H1 (cell line): ENCODE data around the gene PFKP. TPM values are rescaled to one million over a fixed set of nuclear protein-coding genes. Genes with fewer than 3 reads are reported as not detected.

ENCODE experiments used
- CTCF ChIA-PET: fragments of 300-600 bp; sonication (Branson Sonifier 250); formaldehyde crosslinking; loops from one replicate; lab custom pipeline; 2021; ENCODE audit not compliant: partially characterized antibody; lab: Charles Lee
- POLR2A ChIA-PET: fragments of 300-600 bp; sonication (Branson Sonifier 250); formaldehyde crosslinking; loops from one replicate; lab custom pipeline; 2021; ENCODE audit warnings: inconsistent platforms; ENCODE audit not compliant: partially characterized antibody; lab: Charles Lee
- DNase-seq, 2 experiments: peaks; one replicate each; pipeline versions ENCODE4 v3.0.0 to v3.0.0-alpha.2; 2010 to 2022; ENCODE audit warnings: low spot score in 2 of 2, low read depth in 1 of 2, mixed read lengths in 1 of 2
- FAIRE-seq: peaks from 2 replicates; lab custom pipeline; 2011; peaks lifted over from hg19 to GRCh38; lab: Jason Lieb, UNC
- H2AFZ ChIP-seq: 2 replicates; pipeline ENCODE4 v1.8.1; 2012; ENCODE audit warnings: low read length, inconsistent platforms
- H2AK5ac ChIP-seq: 2 replicates; pipeline ENCODE4 v1.6.1; 2013; ENCODE audit warnings: low read depth, low read length
- H2BK120ac ChIP-seq: replicated peaks from 2 replicates; pipeline ENCODE3; 2013; ENCODE audit warnings: low read depth, low read length, inconsistent platforms
- H2BK12ac ChIP-seq: 2 replicates; pipeline ENCODE4 v1.6.1; 2013; ENCODE audit warnings: low read depth, low read length
- H2BK15ac ChIP-seq: 2 replicates; pipeline ENCODE4 v1.6.1; 2013; ENCODE audit warnings: low read length
- H2BK20ac ChIP-seq: 2 replicates; pipeline ENCODE4 v1.6.1; 2013; ENCODE audit warnings: low read length
- H2BK5ac ChIP-seq: 2 replicates; pipeline ENCODE4 v1.6.1; 2013; ENCODE audit warnings: low read depth, low read length
- H3K14ac ChIP-seq: 2 replicates; pipeline ENCODE4 v1.6.1; 2013; ENCODE audit warnings: inconsistent platforms; ENCODE audit not compliant: insufficient read length
- H3K18ac ChIP-seq: 2 replicates; pipeline ENCODE4 v1.6.1; 2013; ENCODE audit warnings: low read length; ENCODE audit errors: extremely low read depth
- H3K23ac ChIP-seq: 2 replicates; pipeline ENCODE4 v1.6.1; 2013; ENCODE audit warnings: inconsistent platforms; ENCODE audit not compliant: insufficient read length
- H3K23me2 ChIP-seq: 2 replicates; pipeline ENCODE4 v1.6.1; 2013; ENCODE audit warnings: low read depth, low read length
- H3K27ac ChIP-seq: 2 replicates; pipeline ENCODE4 v1.6.1; 2011; ENCODE audit warnings: low read depth, low read length, inconsistent platforms
- H3K27me3 ChIP-seq, 4 experiments: replicated peaks in 1 of 4; 1 replicate in 1 of 4; 2 replicates in 3 of 4; pipeline versions ENCODE4 v1.6.1 to v1.8.1; 2011 to 2013; ENCODE audit warnings: low read length in 3 of 4, mild to moderate bottlenecking in 3 of 4, inconsistent platforms in 2 of 4, mixed read lengths in 2 of 4, moderate library complexity in 1 of 4; ENCODE audit not compliant: control insufficient read depth in 3 of 4, insufficient read depth in 3 of 4; ENCODE audit errors: extremely low read depth in 1 of 4
- H3K36me3 ChIP-seq, 4 experiments: 2 replicates each; pipeline versions ENCODE4 v1.6.1 to v1.8.1; 2011 to 2013; ENCODE audit warnings: mild to moderate bottlenecking in 4 of 4, low read length in 3 of 4, moderate library complexity in 2 of 4, control low read depth in 1 of 4, inconsistent platforms in 1 of 4; ENCODE audit not compliant: insufficient read depth in 4 of 4, control insufficient read depth in 2 of 4
- H3K4ac ChIP-seq: replicated peaks from 2 replicates; pipeline ENCODE3; 2013; ENCODE audit warnings: low read length, low read depth, mixed read lengths, inconsistent platforms; ENCODE audit not compliant: insufficient read length
- H3K4me1 ChIP-seq, 4 experiments: replicated peaks in 1 of 4; 1 replicate in 1 of 4; 2 replicates in 3 of 4; pipeline versions ENCODE4 v1.6.1 to v1.8.1; 2011 to 2013; ENCODE audit warnings: low read length in 3 of 4, inconsistent platforms in 2 of 4, mixed read lengths in 1 of 4; ENCODE audit not compliant: insufficient read depth in 4 of 4, control insufficient read depth in 3 of 4
- H3K4me2 ChIP-seq, 2 experiments: 2 replicates each; pipeline versions ENCODE4 v1.6.1 to v1.8.1; 2011 to 2013; ENCODE audit warnings: low read depth in 2 of 2, low read length in 2 of 2, control low read depth in 1 of 2, inconsistent platforms in 1 of 2, mild to moderate bottlenecking in 1 of 2; ENCODE audit not compliant: insufficient read depth in 1 of 2
- H3K4me3 ChIP-seq, 4 experiments: fragments of 200-600, 300-600 bp in 1 of 4; sonication (generic), shearing (Covaris generic), sonication (Bioruptor Twin) in 1 of 4; 2 replicates each; pipeline versions ENCODE4 v1.5.1 to v1.8.1; 2011 to 2016; ENCODE audit warnings: low read length in 4 of 4, low read depth in 3 of 4, control low read depth in 2 of 4, inconsistent platforms in 2 of 4, mild to moderate bottlenecking in 2 of 4, mixed read lengths in 1 of 4, moderate library complexity in 1 of 4; ENCODE audit not compliant: insufficient read depth in 2 of 4; ENCODE audit errors: extremely low read depth in 1 of 4
- H3K56ac ChIP-seq: replicated peaks from 2 replicates; pipeline ENCODE3; 2013; ENCODE audit warnings: low read depth, mild to moderate bottlenecking, mixed read lengths, low read length, inconsistent platforms; ENCODE audit not compliant: insufficient read length
- H3K79me1 ChIP-seq: 2 replicates; pipeline ENCODE4 v1.6.1; 2013; ENCODE audit warnings: low read depth, low read length, control low read depth
- H3K79me2 ChIP-seq, 2 experiments: 2 replicates each; pipeline versions ENCODE4 v1.6.1 to v1.8.1; 2012 to 2013; ENCODE audit warnings: low read length in 2 of 2, mild to moderate bottlenecking in 2 of 2, inconsistent platforms in 1 of 2; ENCODE audit not compliant: insufficient read depth in 2 of 2, control insufficient read depth in 1 of 2
- H3K9ac ChIP-seq, 4 experiments: replicated peaks in 1 of 4; 1 replicate in 1 of 4; 2 replicates in 3 of 4; pipeline versions ENCODE4 v1.6.1 to v1.8.1; 2011 to 2013; ENCODE audit warnings: low read depth in 3 of 4, low read length in 3 of 4, control low read depth in 2 of 4, mild to moderate bottlenecking in 2 of 4, moderate library complexity in 2 of 4, inconsistent platforms in 1 of 4; ENCODE audit errors: extremely low read depth in 1 of 4
- H3K9me3 ChIP-seq, 2 experiments: 2 replicates each; pipeline versions ENCODE4 v1.6.1 to v1.8.1; 2012 to 2013; ENCODE audit warnings: mild to moderate bottlenecking in 2 of 2, moderate library complexity in 2 of 2, control low read depth in 1 of 2, inconsistent platforms in 1 of 2, low read depth in 1 of 2, low read length in 1 of 2, mixed read lengths in 1 of 2; ENCODE audit not compliant: insufficient read depth in 2 of 2
- H4K20me1 ChIP-seq, 2 experiments: replicated peaks in 1 of 2; 2 replicates each; pipeline versions ENCODE3 to v1.8.1; 2011 to 2013; ENCODE audit warnings: inconsistent platforms in 2 of 2, low read length in 2 of 2, mild to moderate bottlenecking in 1 of 2; ENCODE audit not compliant: insufficient read depth in 2 of 2, control insufficient read depth in 1 of 2
- H4K5ac ChIP-seq: 2 replicates; pipeline ENCODE4 v1.6.1; 2013; ENCODE audit warnings: low read length, low read depth, mixed read lengths, inconsistent platforms; ENCODE audit not compliant: insufficient read length
- H4K8ac ChIP-seq: 2 replicates; pipeline ENCODE4 v1.8.0; 2013; ENCODE audit warnings: mild to moderate bottlenecking, moderate library complexity, low read length, inconsistent platforms; ENCODE audit not compliant: insufficient read depth; ENCODE audit errors: extremely low read depth
- H4K91ac ChIP-seq: replicated peaks from 2 replicates; pipeline ENCODE3; 2013; ENCODE audit warnings: low read length, mixed read lengths, inconsistent platforms; ENCODE audit not compliant: insufficient read length
- CEBPB ChIP-seq: IDR thresholded peaks from 2 replicates; pipeline ENCODE4 v1.6.1; 2012; ENCODE audit warnings: low read depth, low read length
- RBBP5 ChIP-seq: IDR thresholded peaks from 2 replicates; pipeline ENCODE4 v1.7.1; 2012; ENCODE audit warnings: low read depth, mild to moderate bottlenecking, inconsistent platforms, low read length, moderate library complexity, borderline replicate concordance
- SP2 ChIP-seq: IDR thresholded peaks from 2 replicates; pipeline ENCODE4 v1.6.1; 2012; ENCODE audit warnings: mild to moderate bottlenecking, low read length, inconsistent platforms
- WGBS, 2 experiments: shearing (Covaris generic) in 1 of 2; methylation state at CpG; one replicate each; pipeline versions ENCODE4 v1.1.6 to v1.1.7; 2013 to 2015; ENCODE audit warnings: low lambda C conversion rate in 2 of 2, mixed read lengths in 2 of 2, inconsistent platforms in 1 of 2, low coverage in 1 of 2, missing lambda C conversion rate in 1 of 2; ENCODE audit not compliant: insufficient replicate concordance in 2 of 2, insufficient coverage in 1 of 2, insufficient read length in 1 of 2; ENCODE audit errors: extremely low coverage in 1 of 2, missing lambda C conversion rate in 1 of 2; 5-methylcytosine and 5-hydroxymethylcytosine counted together
- polyA plus RNA-seq, 7 experiments: library from polyadenylated mRNA; depleted of rRNA in 3 of 7; stranded (reverse) in 5 of 7; unstranded in 2 of 7; fragments of >200 nt in 5 of 7; fragments of 200-250 nt in 2 of 7; gene quantifications; 1 replicate in 5 of 7; 2 replicates in 1 of 7; 4 replicates in 1 of 7; pipeline versions ENCODE4 v1.2.1 to v1.2.3, GENCODE V29; 2011 to 2013; ENCODE audit warnings: missing spikeins in 2 of 7, mixed read lengths in 2 of 7
- total RNA-seq: library from RNA; stranded (reverse); fragmentation: NEBNext Ultra II Directional; extraction: Animal tissue kit (Norgen Biotek cat#: 25700); gene quantifications from 2 replicates; pipeline ENCODE4 v1.2.1, GENCODE V29; 2021

PFKP gene
- total and polyA plus RNA-seq, 2 of the 8 experiments (the other 6 are each of a cell fraction or from before 2014, with no cell fraction given), result 51.2 to 128 TPM

DNA sequence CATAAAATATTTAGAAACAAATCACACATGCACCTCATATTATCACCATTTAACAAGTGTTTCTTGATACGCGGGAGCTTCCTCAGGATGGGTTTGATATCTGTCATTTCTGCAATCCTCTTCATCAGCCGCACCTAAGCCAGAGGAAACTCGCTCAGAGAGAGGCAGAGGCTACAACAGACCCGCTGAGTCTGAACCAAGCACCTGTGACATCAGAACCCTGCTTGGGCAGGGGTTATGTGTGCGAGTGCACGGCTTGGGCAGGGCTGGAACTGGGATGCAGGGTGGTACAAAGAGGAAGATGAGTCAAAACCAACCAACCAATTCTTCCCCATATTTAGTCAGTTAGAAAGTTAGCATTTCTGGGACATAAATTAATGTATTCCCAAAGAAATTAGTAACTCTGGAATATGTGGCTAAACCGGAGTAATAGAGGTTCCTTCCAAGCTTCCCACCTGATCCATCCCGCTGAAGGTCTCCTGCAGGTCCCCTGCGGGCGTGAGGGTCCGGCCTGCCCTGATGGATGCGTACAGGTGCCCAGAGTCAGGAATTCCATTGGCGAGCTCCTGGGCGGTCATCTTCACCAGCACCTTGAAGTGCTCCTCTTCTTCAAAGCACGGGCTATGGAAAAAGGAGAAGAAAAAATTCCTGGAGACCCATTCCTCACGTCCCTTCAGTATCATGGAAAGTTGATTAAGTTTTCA, 79.9 kb downstream of the PFKP start:
- CTCF ChIA-PET, result interaction anchor here (1.2 kb wide), 1 partner anchor 11 kb away, joined by 3 read pairs; no protein-coding TSS in a partner anchor
- H3K79me1 ChIP-seq, result no peaks in the 10 kb centered on the region
- no peaks in the 10 kb centered on the region for H3K27me3 ChIP-seq
- H3K4me1 ChIP-seq, result no peaks in the 10 kb centered on the region
- H3K79me2 ChIP-seq, result no peaks in the 10 kb centered on the region
- no peak overlapping the region for H4K5ac ChIP-seq
- H2AFZ ChIP-seq, result no peak overlapping the region
- H3K18ac ChIP-seq, result no peak overlapping the region
- no peak overlapping the region for H3K4me3 ChIP-seq
- POLR2A ChIA-PET, result interaction anchor here (1.8 kb wide), 1 partner anchor 17 kb away, joined by 5 read pairs; no protein-coding TSS in a partner anchor
- H3K4ac ChIP-seq, result no peak overlapping the region
- H3K14ac ChIP-seq, result no peak overlapping the region
- H4K8ac ChIP-seq, result peak overlapping the region; percentile 51; the same call in 1 of the 2 replicates
- H3K36me3 ChIP-seq, result peaks cover 2 to 28% (median 10%) of the 10 kb centered on the region in 4 experiments; a peak in 5 of 8 replicates
- no peaks in the 10 kb centered on the region for H3K9me3 ChIP-seq
- peaks cover 0 to 2% of the 10 kb centered on the region in 2 experiments for H4K20me1 ChIP-seq
- no peak overlapping the region for H2BK120ac ChIP-seq
- H2AK5ac ChIP-seq, result no peak overlapping the region
- H2BK15ac ChIP-seq, result no peak overlapping the region
- no peak overlapping the region for H3K9ac ChIP-seq
- H3K4me2 ChIP-seq, result no peak overlapping the region
- no peak overlapping the region for H4K91ac ChIP-seq
- H2BK12ac ChIP-seq, result no peak overlapping the region
- TF ChIP-seq SP2 (no peak), CEBPB (no peak), RBBP5 (no peak)
- no peak for FAIRE-seq
- H3K23me2 ChIP-seq, result no peaks in the 10 kb centered on the region
- H3K23ac ChIP-seq, result no peak overlapping the region
- no peak for DNase-seq
- 87% methylated on average over 17 of the region's 17 CpGs; no CpG with 5 or more reads in 1 of the 2 experiments for WGBS, 2 experiments
- no peak overlapping the region for H2BK20ac ChIP-seq
- no peak overlapping the region for H3K27ac ChIP-seq
- no peak overlapping the region for H2BK5ac ChIP-seq
- no peak overlapping the region for H3K56ac ChIP-seq
